ENCODE data around the gene C15orf61. TPM values are rescaled to one million over a fixed set of nuclear protein-coding genes. Genes with fewer than 3 reads are reported as not detected.

The C15orf61 gene
- total and polyA plus RNA-seq, 4 donors, result 1.4 to 5.6 (median 2.5) TPM

DNA sequence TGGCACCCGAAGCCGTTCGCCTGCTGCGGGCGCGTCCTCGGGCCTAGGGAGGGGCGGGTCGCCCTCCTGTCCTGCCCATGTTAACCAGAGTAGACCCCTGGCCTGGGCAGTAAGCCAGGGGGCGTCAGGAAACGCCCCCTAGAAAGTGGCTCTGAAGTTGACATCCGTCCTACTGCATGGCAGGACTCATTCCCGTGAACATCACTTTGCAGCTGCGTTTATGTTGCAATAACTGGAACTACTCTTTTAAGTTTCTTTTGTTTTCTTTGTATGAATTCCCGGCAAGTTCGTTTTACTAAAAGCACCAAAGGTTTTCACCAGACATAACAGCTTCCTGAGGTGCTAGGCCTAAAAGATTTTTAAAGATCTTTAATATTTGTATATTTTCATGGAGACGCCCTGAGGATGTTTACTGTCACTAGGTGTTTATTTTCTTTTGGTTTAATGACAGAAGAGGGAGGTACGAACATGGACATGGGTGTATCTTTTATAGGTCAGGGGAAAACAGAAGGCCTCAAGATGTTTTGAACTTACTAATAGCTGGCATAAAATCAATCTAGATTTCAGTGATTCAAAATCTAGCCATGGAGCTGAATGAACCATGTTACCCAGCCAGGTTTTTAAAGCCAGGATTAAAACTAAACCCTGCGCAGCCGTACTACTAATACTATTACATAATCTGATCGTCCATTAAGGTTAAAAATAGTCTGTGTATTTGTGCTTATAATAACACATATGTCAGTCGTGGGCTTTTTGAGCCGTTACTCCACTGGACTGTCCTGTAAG lies 1.0 kb downstream of the C15orf61 start:
- H3K27ac ChIP-seq (ENCODE audit: low read depth in 1 of 2, low read length in 2 of 2), result peak overlapping the region; percentile 88 to 96
- H3K36me3 ChIP-seq (ENCODE audit: control insufficient read depth in 4 of 4, insufficient read depth in 3 of 4, low read depth in 1 of 4, low read length in 3 of 4), result peaks cover 0 to 4% (median under 1%) of the 10 kb centered on the region in 4 donors
- peak overlapping the region; percentile 69 to 88 for H3K9ac ChIP-seq (ENCODE audit: low read depth in 1 of 2, low read length in 2 of 2)
- no peak for DNase-seq (ENCODE audit: low spot score)
- H3K9me3 ChIP-seq (ENCODE audit: control insufficient read depth in 4 of 4, low read length in 3 of 4), result no peaks in the 10 kb centered on the region
- H3K4me1 ChIP-seq (ENCODE audit: control insufficient read depth in 4 of 4, insufficient read depth in 4 of 4, low read length in 3 of 4), result peaks cover 0 to 19% (median 7%) of the 10 kb centered on the region in 4 donors
- TF ChIP-seq FOXA1 (IDR thresholded peaks at IDR 0.05), result no peak
- TF ChIP-seq YY1 (IDR thresholded peaks at IDR 0.05), result peak; percentile 47
- peak overlapping the region; percentile 59 to 94 (median 85) for H3K4me3 ChIP-seq (ENCODE audit: low read depth in 1 of 3, low read length in 3 of 3)
- WGBS, result under 1% methylated on average over 23 of the region's 23 CpGs
- H3K27me3 ChIP-seq (ENCODE audit: control insufficient read depth in 4 of 4, insufficient read depth in 4 of 4, low read length in 3 of 4), result no peaks in the 10 kb centered on the region

- peaks cover 0 to 19% (median 7%) of the 10 kb centered on the region in 4 donors for H3K4me1 ChIP-seq (ENCODE audit: control insufficient read depth in 4 of 4, insufficient read depth in 4 of 4, low read length in 3 of 4)
- no peaks in the 10 kb centered on the region for H3K27me3 ChIP-seq (ENCODE audit: control insufficient read depth in 4 of 4, insufficient read depth in 4 of 4, low read length in 3 of 4)
- H3K4me3 ChIP-seq (ENCODE audit: low read depth in 1 of 3, low read length in 3 of 3), result no peak overlapping the region
- TF ChIP-seq EGR1 (IDR thresholded peaks at IDR 0.05; ENCODE audit: low read depth in 2 of 2), result no peak
- TF ChIP-seq NR2F2 (IDR thresholded peaks at IDR 0.05), result no peak
- TF ChIP-seq FOXA2 (IDR thresholded peaks at IDR 0.05), result no peak
- no peak for TF ChIP-seq TAF1 (conservative IDR thresholded peaks at IDR 0.05)
- H3K27ac ChIP-seq (ENCODE audit: low read depth in 1 of 2, low read length in 2 of 2), result no peak overlapping the region
- 89% methylated on average over 1 of the region's 1 CpG for WGBS
- no peaks in the 10 kb centered on the region for H3K9me3 ChIP-seq (ENCODE audit: control insufficient read depth in 4 of 4, low read length in 3 of 4)
- no peak for DNase-seq (ENCODE audit: low spot score)
- H3K36me3 ChIP-seq (ENCODE audit: control insufficient read depth in 4 of 4, insufficient read depth in 3 of 4, low read depth in 1 of 4, low read length in 3 of 4), result peaks cover 0 to 5% (median under 1%) of the 10 kb centered on the region in 4 donors
- no peak overlapping the region for H3K9ac ChIP-seq (ENCODE audit: low read depth in 1 of 2, low read length in 2 of 2)
These were observed 2.4 kb downstream of the C15orf61 start for GRCh38 chr15:67523330-67523729.

GRCh38 chr15:67524235-67524634 lies 3.3 kb downstream of the C15orf61 start:
- H3K9ac ChIP-seq (ENCODE audit: low read depth in 1 of 2, low read length in 2 of 2), result peak overlapping the region in 1 of 2 donors; percentile 9
- no peaks in the 10 kb centered on the region for H3K27me3 ChIP-seq (ENCODE audit: control insufficient read depth in 4 of 4, insufficient read depth in 4 of 4, low read length in 3 of 4)
- no peak for DNase-seq (ENCODE audit: low spot score)
- no peak overlapping the region for H3K27ac ChIP-seq (ENCODE audit: low read depth in 1 of 2, low read length in 2 of 2)
- no peak overlapping the region for H3K4me3 ChIP-seq (ENCODE audit: low read depth in 1 of 3, low read length in 3 of 3)
- no peaks in the 10 kb centered on the region for H3K9me3 ChIP-seq (ENCODE audit: control insufficient read depth in 4 of 4, low read length in 3 of 4)
- peaks cover 0 to 5% (median 1%) of the 10 kb centered on the region in 4 donors for H3K36me3 ChIP-seq (ENCODE audit: control insufficient read depth in 4 of 4, insufficient read depth in 3 of 4, low read depth in 1 of 4, low read length in 3 of 4)
- peaks cover 0 to 19% (median 7%) of the 10 kb centered on the region in 4 donors for H3K4me1 ChIP-seq (ENCODE audit: control insufficient read depth in 4 of 4, insufficient read depth in 4 of 4, low read length in 3 of 4)
- TF ChIP-seq REST (IDR thresholded peaks at IDR 0.05) (no peak), TAF1 (conservative IDR thresholded peaks at IDR 0.05) (no peak)
- TF ChIP-seq, protein P1, sequence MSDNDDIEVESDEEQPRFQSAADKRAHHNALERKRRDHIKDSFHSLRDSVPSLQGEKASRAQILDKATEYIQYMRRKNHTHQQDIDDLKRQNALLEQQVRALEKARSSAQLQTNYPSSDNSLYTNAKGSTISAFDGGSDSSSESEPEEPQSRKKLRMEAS (IDR thresholded peaks at IDR 0.05), result no peak

DNA sequence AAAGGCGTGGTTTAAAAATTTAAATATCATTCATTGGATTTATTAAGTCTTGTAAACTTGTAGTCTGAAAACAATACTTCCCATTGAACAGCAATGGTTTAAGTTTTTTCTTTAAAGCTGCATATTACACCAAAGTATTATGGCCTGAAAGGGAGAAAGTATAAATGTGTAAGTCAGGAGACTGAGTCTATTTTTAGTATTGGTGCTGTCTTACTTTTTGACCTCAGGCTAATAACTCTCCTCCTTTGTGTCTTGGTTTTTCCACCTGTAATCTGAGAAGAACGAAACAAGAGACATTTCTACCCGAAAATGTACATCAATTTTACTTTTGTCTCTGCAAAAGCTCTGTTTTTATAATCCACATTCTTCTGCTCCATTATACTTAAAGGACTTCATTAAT lies 7.6 kb downstream of the C15orf61 start:
- Histone ChIP-seq H3K4me1 (ENCODE audit: control insufficient read depth in 4 of 4, insufficient read depth in 4 of 4, low read length in 3 of 4) (peaks cover 0 to 4% (median 0%) of the 10 kb centered on the region in 4 donors), H3K36me3 (ENCODE audit: control insufficient read depth in 4 of 4, insufficient read depth in 3 of 4, low read depth in 1 of 4, low read length in 3 of 4) (peaks cover 0 to 5% (median 2%) of the 10 kb centered on the region in 4 donors), H3K9ac (ENCODE audit: low read depth in 1 of 2, low read length in 2 of 2) (no peak overlapping the region), H3K27me3 (ENCODE audit: control insufficient read depth in 4 of 4, insufficient read depth in 4 of 4, low read length in 3 of 4) (no peaks in the 10 kb centered on the region), H3K9me3 (ENCODE audit: control insufficient read depth in 4 of 4, low read length in 3 of 4) (no peaks in the 10 kb centered on the region), H3K4me3 (ENCODE audit: low read depth in 1 of 3, low read length in 3 of 3) (no peak overlapping the region), H3K27ac (ENCODE audit: low read depth in 1 of 2, low read length in 2 of 2) (no peak overlapping the region)
- no peak for DNase-seq (ENCODE audit: low spot score)
- WGBS, result 97% methylated on average over 3 of the region's 3 CpGs
- TF ChIP-seq, protein P1 (IDR thresholded peaks at IDR 0.05), result no peak
- TF ChIP-seq SP1 (IDR thresholded peaks at IDR 0.05) (no peak), RXRA (IDR thresholded peaks at IDR 0.05) (no peak), EGR1 (IDR thresholded peaks at IDR 0.05; ENCODE audit: low read depth in 2 of 2) (no peak), HNF4G (IDR thresholded peaks at IDR 0.05) (no peak), YY1 (IDR thresholded peaks at IDR 0.05) (no peak), HNF4A (conservative IDR thresholded peaks at IDR 0.05) (no peak), NR2F2 (IDR thresholded peaks at IDR 0.05) (no peak), TAF1 (conservative IDR thresholded peaks at IDR 0.05) (no peak), RAD21 (IDR thresholded peaks at IDR 0.05) (no peak), CTCF (IDR thresholded peaks at IDR 0.05; ENCODE audit: low read depth, low read length, missing input control) (no peak)
- TF ChIP-seq, protein P2, sequence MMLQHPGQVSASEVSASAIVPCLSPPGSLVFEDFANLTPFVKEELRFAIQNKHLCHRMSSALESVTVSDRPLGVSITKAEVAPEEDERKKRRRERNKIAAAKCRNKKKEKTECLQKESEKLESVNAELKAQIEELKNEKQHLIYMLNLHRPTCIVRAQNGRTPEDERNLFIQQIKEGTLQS (IDR thresholded peaks at IDR 0.05), result no peak
